ENCODE results near the gene TMPRSS13.
"Not testable (repeated sequence)": the region's sequence is repeated elsewhere in the genome, so short reads cannot be mapped to it uniquely, and the experiment has no call there.

The TMPRSS13 gene

DNA sequence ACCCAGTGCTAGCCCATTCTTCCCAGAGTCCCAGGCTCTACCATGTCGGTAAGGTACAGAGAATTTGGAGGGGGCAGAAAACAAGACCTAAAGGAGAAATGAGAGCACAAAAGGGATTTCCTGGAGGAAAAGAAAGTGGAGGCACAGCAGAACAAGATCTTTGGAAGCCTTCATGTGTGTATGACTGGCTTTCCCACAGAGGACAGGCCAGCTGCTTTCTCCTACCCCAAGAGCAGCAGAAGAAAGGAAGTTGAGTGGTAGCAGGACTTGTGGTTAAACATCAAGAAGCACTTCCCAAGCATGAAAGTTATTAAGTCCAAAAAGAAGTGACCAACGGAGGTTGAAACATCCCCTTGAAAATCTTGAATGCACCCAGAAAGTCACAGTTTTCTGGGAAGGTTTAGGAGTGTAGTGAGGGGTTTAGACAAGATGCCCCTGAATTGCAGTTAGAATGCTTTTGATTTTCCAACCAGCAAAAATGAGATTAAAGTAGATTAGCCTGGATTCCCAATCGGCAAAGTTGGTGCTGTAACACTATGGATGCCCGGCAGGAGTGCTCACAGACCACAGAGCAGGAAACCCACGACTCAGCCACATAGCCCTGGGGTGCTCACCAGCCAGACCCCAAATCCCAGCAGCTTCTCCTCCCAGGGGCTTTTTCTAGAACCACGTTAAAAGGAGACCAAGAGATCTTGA, 608 bp downstream of the TMPRSS13 start:
- DNase-seq: no peak

- no peak for DNase-seq
These were observed 1.3 kb downstream of the TMPRSS13 start for GRCh38 chr11:117927926-117928325.

- DNase-seq: not testable (repeated sequence)
These were observed 3.0 kb downstream of the TMPRSS13 start for GRCh38 chr11:117926166-117926565.

DNA sequence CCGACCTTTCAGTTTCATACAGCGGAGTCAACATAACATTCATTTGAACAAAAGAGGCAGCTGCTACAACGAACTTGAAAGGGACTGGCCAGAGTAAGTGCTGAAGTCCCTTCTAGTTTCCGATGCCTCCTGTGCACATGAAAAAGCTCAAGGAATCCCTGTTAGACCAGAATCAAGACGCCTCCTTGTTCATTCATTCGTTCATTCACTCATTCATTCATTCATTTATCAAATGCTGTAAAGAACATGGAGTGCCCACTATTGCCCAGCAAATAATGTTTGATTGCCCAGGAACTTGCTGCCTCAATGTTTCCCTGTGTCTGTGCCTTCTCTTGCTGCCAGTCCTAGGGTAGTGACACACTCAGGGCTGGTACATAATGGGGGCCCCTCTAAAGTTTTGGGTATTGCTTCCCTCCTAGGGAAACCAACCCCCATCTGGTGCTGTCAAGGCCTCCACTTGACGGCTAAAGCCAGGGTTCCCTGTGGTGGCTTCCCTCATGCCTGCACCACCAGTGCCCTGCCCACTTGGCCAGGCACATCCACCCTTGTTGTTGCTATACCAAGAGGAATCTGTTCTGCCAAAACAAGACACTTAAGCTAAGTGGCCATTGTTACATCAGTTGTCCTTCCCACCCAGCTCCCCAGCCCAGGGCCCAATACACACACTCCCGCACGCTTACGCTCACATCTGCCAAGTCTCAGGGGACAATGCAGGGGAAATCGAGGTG, 3.8 kb downstream of the TMPRSS13 start:
- DNase-seq: peak; percentile 76

DNA sequence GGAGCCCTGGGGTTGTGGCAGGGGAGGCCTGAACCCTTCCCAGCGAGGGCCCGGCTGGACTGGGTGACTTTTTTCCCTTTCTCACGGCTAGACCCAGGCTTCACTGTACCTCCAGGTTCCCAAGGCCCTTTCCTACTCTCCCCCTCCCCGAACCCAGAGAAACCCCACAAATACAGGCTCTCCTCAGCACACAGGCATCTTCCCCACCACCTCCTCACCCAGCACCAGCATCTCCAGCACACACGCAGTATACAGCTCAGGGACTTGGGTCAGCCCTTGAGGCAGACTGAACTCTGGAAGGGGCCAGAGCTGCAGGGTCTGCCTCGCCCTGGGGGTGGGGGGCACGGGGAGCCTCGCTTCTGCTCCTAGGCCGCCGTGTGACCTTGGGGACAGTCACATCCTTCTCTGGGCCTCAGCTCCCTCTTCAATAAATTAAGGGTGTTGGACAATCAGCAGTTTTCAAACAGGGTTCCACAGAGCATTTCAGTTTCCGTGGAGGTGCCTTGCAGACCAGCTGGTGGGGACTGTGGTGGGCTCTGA, 4.5 kb downstream of the TMPRSS13 start:
- DNase-seq: no peak

DNA sequence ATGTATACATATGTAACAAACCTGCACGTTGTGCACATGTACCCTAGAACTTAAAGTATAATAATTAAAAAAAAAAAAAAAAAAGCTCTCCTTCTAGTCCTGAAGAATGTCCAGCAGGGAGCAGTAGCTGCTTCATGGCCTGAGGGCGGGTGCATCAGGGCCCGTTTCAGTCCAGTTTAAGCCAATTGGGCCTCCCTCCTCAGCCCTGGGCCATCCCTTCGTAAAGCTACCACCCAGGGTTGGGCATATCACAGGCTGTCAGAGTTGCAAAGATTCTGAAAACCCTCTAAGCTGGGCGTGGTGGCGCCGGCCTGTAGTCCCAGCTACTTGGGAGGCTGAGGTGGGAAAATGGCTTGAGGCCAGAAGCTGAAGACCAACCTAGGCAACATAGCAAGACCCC, 5.4 kb downstream of the TMPRSS13 start:
- DNase-seq: no peak

- DNase-seq: no peak
These were observed 5.9 kb downstream of the TMPRSS13 start for GRCh38 chr11:117923275-117923674.

GRCh38 chr11:117921893-117922292, 7.3 kb downstream of the TMPRSS13 start:
- no peak for DNase-seq

GRCh38 chr11:117921456-117921855, 7.7 kb downstream of the TMPRSS13 start:
- no peak for DNase-seq

DNA sequence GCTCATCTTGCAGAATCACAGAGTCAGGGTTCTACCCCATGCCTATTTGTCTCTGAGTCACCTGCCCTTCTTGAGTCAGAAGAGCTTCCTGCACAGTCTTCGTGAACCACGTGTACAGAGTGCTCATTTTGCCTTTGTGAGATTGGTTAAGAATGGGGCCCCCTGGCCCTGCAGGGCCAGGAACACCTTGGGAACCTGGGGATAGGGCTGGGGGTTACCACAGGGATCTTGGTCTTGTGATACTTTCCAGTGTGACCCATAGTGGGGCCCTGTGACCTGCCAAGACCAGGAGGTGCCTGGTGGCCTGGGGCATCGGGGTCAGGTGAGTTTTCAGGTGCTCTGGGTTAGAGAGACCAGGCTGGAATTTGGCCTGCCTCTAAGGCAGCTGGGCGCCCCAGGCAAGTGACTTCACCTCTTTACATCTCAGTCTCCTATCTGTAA, 9.4 kb downstream of the TMPRSS13 start:
- DNase-seq: no peak

DNA sequence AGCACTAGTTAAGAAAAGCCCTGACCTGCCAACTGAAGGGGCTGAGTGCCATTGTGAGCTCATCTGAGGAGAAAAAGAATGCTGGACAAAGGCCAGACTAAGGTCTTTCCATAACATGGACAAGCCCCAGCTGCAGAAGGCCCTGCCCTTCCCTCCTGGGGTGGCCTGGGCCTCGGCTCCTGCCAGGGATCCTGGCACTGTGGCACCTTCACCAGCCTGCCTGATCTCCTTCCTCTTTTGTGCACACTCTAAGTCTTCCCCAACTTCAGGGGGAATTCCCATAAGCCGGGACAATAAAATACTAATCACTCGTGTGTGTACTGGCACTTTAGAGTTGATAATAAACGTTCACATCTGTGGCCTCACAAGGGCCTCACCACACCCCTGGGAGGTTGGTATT, 9.9 kb downstream of the TMPRSS13 start:
- DNase-seq: no peak

DNA sequence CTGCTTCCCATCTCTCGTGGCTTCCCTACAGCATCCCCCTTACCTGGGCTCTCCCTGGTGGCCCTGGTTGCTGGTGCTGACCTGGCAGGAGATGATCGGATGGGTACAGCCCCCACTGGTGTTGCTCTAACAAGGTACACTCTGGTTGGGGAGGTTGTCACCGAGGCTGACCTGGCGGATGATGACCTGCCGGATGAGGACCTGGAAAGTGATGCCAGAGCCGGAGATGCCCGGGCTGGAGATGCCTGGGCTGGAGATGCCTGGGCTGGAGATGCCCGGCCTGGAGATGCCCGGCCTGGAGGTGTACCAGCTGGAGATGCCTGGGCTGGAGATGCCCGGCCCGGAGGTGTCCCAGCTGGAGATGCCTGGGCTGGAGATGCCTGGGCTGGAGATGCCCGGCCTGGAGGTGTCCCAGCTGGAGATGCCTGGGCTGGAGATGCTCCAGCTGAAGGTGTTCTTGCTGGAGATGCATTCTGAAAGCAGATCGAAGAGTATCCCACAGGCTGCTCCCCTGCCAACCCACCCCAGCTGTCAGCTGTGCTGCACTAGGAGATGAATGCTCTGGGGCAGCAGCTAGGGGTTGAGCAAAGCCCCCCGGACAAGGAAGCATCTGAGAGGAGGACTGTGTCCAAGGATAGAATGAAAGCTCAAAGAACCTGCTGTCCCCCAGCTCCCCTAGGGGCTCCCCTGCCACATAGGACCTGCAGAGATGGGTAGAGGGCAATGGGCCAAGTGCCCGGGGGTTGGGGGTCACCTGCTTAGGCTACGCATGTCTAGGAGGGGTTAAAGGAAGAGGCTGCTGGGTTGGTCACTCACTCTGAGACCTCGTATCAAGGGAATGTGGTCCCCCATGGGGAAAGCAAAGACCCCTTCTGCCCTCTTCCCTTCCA, 10.6 kb downstream of the TMPRSS13 start:
- DNase-seq: no peak

GRCh38 chr11:117917591-117918151, 11.5 kb downstream of the TMPRSS13 start:
- no peak for DNase-seq

DNA sequence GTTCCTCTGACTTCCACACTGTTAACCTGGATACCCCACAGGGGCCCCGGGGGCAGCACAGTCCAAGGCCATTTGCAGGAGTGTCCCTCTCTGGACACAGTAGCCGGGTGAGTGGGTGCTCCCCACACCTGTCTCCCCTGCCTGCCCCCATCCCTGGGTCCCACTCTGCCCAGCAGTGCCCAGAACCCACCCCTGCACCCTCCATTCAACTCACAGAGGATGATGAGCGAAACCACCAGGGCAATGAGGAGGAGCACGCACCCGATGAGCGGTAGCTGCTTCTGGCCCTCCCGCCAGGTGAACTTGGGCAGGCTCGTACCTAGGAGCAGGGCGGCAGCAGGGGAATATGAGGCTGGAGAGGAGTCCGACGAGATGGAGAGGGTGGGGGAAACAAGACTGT, 12.2 kb downstream of the TMPRSS13 start:
- no peak for DNase-seq

- no peak for DNase-seq
These were observed 13.4 kb downstream of the TMPRSS13 start for GRCh38 chr11:117915672-117916235.

DNA sequence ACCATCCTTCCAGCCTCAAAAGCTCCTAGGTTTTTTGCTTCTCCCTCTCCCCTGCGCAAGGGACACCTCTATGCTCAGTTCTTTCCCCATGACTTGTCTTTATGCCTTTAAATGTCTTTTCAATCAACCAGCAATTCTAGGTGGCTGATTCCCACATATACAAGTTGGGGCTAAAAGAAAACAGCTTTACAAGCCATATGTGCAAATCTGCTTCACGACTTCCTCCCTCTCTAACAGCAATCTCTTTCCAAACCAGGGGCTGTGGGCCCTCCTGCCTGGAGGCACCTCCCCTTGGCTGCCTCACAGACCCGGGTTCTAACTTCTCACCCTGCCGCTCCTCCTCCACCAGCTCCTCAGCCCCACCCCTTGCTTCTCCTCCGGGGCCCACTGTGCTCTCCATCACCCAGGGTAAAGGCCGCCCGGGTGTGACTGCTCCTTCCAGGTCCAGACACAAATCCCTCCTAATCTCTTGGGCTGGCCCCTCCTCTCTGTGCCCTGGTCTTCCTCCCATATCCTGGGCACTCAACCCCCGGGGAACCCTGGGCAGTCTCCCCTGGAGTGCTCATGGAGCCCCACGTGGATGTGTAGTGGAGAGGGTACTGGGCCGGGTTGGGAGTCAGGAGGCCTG, 14.1 kb downstream of the TMPRSS13 start:
- DNase-seq: no peak

GRCh38 chr11:117914398-117914761, 14.8 kb downstream of the TMPRSS13 start:
- DNase-seq: no peak

GRCh38 chr11:117913736-117914397, 15.3 kb downstream of the TMPRSS13 start:
- DNase-seq: no peak

DNA sequence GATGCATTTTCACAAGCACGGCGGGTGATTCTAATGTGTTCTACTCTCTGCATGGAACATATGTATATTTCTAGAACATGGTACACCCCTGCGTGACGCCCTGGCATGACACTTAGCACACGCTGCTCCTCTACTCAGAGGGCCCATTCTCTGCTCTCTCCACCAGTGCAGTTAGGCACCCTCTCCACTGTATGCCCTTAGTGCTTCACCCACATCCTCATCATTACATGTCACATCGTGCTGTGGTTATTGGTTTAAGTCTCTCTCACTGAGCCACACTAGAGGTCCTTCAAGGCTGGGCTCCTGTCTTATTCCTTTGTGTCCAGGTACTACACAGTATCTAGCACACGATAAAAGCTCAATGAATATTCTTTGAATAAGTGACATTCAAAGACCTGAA, 16.7 kb downstream of the TMPRSS13 start:
- DNase-seq: no peak

- DNase-seq: no peak
These were observed 17.5 kb downstream of the TMPRSS13 start for GRCh38 chr11:117911694-117912093.

- no peak for DNase-seq
These were observed 18.1 kb downstream of the TMPRSS13 start for GRCh38 chr11:117910941-117911655.

All from NCI-H774 (cell line).